Measurements from ENCODE around the gene ERBB2. TPM values are rescaled to one million over a fixed set of nuclear protein-coding genes. Genes with fewer than 3 reads are reported as not detected.
A peak's percentile ranks its signal among the peaks of the same experiment; 100 is the strongest.
"Not testable (repeated sequence)": the region's sequence is repeated elsewhere in the genome, so short reads cannot be mapped to it uniquely, and the experiment has no call there.

The ERBB2 gene
- total and polyA plus RNA-seq, 5 donors from 2014 or later = 0.36 to 5.5 (median 0.67) TPM

DNA sequence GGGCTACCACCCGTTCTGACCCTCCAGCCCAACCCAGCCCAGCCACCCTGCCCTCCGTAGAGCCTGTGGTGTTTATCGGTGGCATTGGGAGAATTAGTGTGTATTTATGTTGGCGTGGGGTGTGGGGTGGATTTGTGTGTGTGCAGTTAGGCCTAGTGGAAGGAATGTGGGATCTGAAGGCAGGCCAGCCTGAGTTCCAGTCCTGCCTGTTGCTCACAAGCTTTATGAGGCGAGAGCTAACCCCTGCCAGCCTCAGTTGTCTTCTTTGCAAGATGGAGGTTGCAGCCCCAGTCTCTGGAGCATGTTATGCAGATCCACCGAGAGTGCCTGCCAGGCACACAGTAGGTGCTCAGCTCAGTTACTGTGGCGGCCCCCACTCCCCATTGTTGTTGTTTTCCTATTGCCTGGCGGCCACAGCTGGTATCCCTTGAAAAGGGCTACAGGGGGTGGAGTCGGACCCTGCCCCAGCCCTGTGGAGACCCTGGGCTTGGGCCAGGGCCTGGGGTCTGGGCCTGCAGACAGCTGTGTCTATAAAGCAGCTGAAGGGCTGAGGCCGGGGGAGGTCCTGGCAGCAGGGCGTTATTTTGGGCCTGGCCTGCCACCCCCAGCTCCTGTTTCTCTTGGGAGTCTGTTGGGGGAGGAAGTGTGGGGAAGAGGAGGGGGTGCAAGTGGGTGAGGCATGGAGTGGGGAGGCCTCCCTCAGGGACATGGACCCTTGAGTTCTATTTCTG is 5.1 kb downstream of the ERBB2 start:
- DNase-seq = no peak
- Mint-ChIP-seq H3K27me3 (peaks cover 29% of the 10 kb centered on the region), H3K4me1 (peaks cover 6 to 55% (median 12%) of the 10 kb centered on the region in 4 donors), H3K27ac (peak overlapping the region in 2 of 3 donors; percentile 11 to 59), H3K36me3 (no peaks in the 10 kb centered on the region), H3K4me3 (no peak overlapping the region), H3K9me3 (peaks cover 0 to 3% (median 0%) of the 10 kb centered on the region in 7 donors)
- Histone ChIP-seq H3K27ac (ENCODE audit: insufficient read depth, low read length, poor library complexity, severe bottlenecking) (no peak overlapping the region), H3K9me3 (ENCODE audit: control insufficient read depth in 2 of 2, low read length in 2 of 2) (no peaks in the 10 kb centered on the region), H3K36me3 (ENCODE audit: control insufficient read depth, insufficient read depth, low read length) (no peaks in the 10 kb centered on the region), H3K4me3 (ENCODE audit: low read depth, low read length) (no peak overlapping the region), H3K4me1 (ENCODE audit: control insufficient read depth, insufficient read depth, low read length, poor library complexity, severe bottlenecking) (peaks cover 23% of the 10 kb centered on the region), H3K27me3 (ENCODE audit: control insufficient read depth, insufficient read depth, low read length) (peaks cover 8% of the 10 kb centered on the region)
- no peak for ATAC-seq (ENCODE audit: low read depth in 2 of 2)

GRCh38 chr17:39705786-39706348 is 6.0 kb downstream of the ERBB2 start:
- Mint-ChIP-seq H3K4me3 (no peak overlapping the region), H3K9me3 (peaks cover 0 to 3% (median 0%) of the 10 kb centered on the region in 7 donors), H3K36me3 (no peaks in the 10 kb centered on the region), H3K27me3 (peaks cover 24% of the 10 kb centered on the region), H3K27ac (peak overlapping the region in 1 of 3 donors; percentile 84), H3K4me1 (peaks cover 6 to 52% (median 12%) of the 10 kb centered on the region in 4 donors)
- no peak for ATAC-seq (ENCODE audit: low read depth in 2 of 2)
- Histone ChIP-seq H3K9me3 (ENCODE audit: control insufficient read depth in 2 of 2, low read length in 2 of 2) (no peaks in the 10 kb centered on the region), H3K4me3 (ENCODE audit: low read depth, low read length) (no peak overlapping the region), H3K27ac (ENCODE audit: insufficient read depth, low read length, poor library complexity, severe bottlenecking) (no peak overlapping the region), H3K27me3 (ENCODE audit: control insufficient read depth, insufficient read depth, low read length) (peaks cover 8% of the 10 kb centered on the region), H3K4me1 (ENCODE audit: control insufficient read depth, insufficient read depth, low read length, poor library complexity, severe bottlenecking) (peaks cover 15% of the 10 kb centered on the region), H3K36me3 (ENCODE audit: control insufficient read depth, insufficient read depth, low read length) (no peaks in the 10 kb centered on the region)
- no peak for DNase-seq

DNA sequence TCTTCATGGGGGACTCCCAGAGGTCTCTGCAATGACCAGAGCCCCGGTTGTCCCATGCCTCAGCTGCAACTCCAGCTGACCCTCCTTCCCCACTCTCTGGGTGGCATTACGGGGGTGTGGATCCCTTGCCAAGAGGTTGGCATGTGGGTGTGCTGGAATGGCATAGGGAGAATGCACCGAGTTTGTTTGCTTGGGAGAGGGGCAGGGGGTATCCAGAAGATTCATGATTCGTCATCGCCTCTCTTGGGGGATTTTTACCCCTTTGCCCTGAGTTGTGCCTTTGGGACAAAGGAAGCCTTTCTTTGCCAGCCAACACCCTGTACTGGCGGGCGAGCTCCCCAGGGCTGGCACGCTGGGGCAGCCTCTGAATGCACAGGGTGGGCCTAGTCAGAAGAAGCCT is 6.5 kb downstream of the ERBB2 start:
- Histone ChIP-seq H3K27me3 (ENCODE audit: control insufficient read depth, insufficient read depth, low read length) (peaks cover 2% of the 10 kb centered on the region), H3K36me3 (ENCODE audit: control insufficient read depth, insufficient read depth, low read length) (no peaks in the 10 kb centered on the region), H3K4me1 (ENCODE audit: control insufficient read depth, insufficient read depth, low read length, poor library complexity, severe bottlenecking) (peaks cover 15% of the 10 kb centered on the region), H3K4me3 (ENCODE audit: low read depth, low read length) (no peak overlapping the region), H3K27ac (ENCODE audit: insufficient read depth, low read length, poor library complexity, severe bottlenecking) (no peak overlapping the region), H3K9me3 (ENCODE audit: control insufficient read depth in 2 of 2, low read length in 2 of 2) (no peaks in the 10 kb centered on the region)
- DNase-seq (no peak), ATAC-seq (ENCODE audit: low read depth in 2 of 2) (no peak)
- H3K27me3 Mint-ChIP-seq = peaks cover 19% of the 10 kb centered on the region
- peak overlapping the region in 2 of 4 donors; percentile 25 to 79 for H3K4me3 Mint-ChIP-seq
- H3K36me3 Mint-ChIP-seq = no peaks in the 10 kb centered on the region
- peaks cover 0 to 2% (median 0%) of the 10 kb centered on the region in 7 donors for H3K9me3 Mint-ChIP-seq
- H3K27ac Mint-ChIP-seq = peak overlapping the region in 1 of 3 donors; percentile 84
- peaks cover 6 to 47% (median 12%) of the 10 kb centered on the region in 4 donors for H3K4me1 Mint-ChIP-seq

GRCh38 chr17:39706921-39707337 is 7.1 kb downstream of the ERBB2 start:
- peak overlapping the region; percentile 25 to 79 (median 64) for H3K4me3 Mint-ChIP-seq
- H3K9me3 ChIP-seq (ENCODE audit: control insufficient read depth in 2 of 2, low read length in 2 of 2) = no peaks in the 10 kb centered on the region

DNA sequence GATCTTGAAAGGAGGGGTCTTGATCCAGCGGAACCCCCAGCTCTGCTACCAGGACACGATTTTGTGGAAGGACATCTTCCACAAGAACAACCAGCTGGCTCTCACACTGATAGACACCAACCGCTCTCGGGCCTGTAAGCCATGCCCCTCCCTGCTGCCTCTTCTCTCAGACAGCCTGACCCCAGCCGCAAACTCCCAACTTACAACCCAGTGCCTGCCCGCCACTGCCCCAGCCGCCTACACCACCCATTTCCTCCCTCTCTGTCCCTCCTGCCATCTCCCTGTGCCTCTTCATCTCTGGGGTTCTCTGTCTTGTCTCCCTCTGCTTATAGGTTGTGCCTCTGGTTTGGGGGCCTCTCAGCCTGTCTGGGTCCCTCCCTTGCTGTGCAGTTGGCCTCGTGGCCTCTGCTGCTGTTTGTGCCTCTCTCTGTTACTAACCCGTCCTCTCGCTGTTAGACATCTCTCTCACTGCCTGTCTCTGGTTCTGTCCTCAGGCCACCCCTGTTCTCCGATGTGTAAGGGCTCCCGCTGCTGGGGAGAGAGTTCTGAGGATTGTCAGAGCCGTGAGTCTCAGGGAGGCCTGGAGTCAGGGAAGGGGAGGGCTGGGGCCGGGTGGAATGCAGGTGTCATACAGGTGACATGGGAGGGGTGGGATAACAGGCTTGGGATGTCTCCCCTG is 9.6 kb downstream of the ERBB2 start:
- no peaks in the 10 kb centered on the region for H3K9me3 Mint-ChIP-seq
- H3K27ac Mint-ChIP-seq = no peak overlapping the region
- no peaks in the 10 kb centered on the region for H3K36me3 Mint-ChIP-seq
- peaks cover 6 to 41% (median 12%) of the 10 kb centered on the region in 4 donors for H3K4me1 Mint-ChIP-seq
- DNase-seq (no peak), ATAC-seq (ENCODE audit: low read depth in 2 of 2) (no peak)
- H3K36me3 ChIP-seq (ENCODE audit: control insufficient read depth, insufficient read depth, low read length) = no peaks in the 10 kb centered on the region
- no peaks in the 10 kb centered on the region for H3K9me3 ChIP-seq (ENCODE audit: control insufficient read depth in 2 of 2, low read length in 2 of 2)
- no peak overlapping the region for H3K27ac ChIP-seq (ENCODE audit: insufficient read depth, low read length, poor library complexity, severe bottlenecking)
- H3K27me3 Mint-ChIP-seq = peaks cover 5% of the 10 kb centered on the region
- H3K4me1 ChIP-seq (ENCODE audit: control insufficient read depth, insufficient read depth, low read length, poor library complexity, severe bottlenecking) = peaks cover 15% of the 10 kb centered on the region
- no peak overlapping the region for H3K4me3 Mint-ChIP-seq
- no peaks in the 10 kb centered on the region for H3K27me3 ChIP-seq (ENCODE audit: control insufficient read depth, insufficient read depth, low read length)
- no peak overlapping the region for H3K4me3 ChIP-seq (ENCODE audit: low read depth, low read length)

More at GRCh38 chr17:39706921-39707337, 7.1 kb downstream of the ERBB2 start:
- no peaks in the 10 kb centered on the region for H3K36me3 ChIP-seq (ENCODE audit: control insufficient read depth, insufficient read depth, low read length)
- ATAC-seq (ENCODE audit: low read depth in 2 of 2) = peak; percentile 72 to 86
- H3K4me1 ChIP-seq (ENCODE audit: control insufficient read depth, insufficient read depth, low read length, poor library complexity, severe bottlenecking) = peaks cover 15% of the 10 kb centered on the region
- DNase-seq = peak in 2 of 3 donors; percentile 38 to 88
- H3K27ac Mint-ChIP-seq = peak overlapping the region; percentile 84 to 95 (median 93)
- H3K4me1 Mint-ChIP-seq = peaks cover 6 to 45% (median 12%) of the 10 kb centered on the region in 4 donors
- no peaks in the 10 kb centered on the region for H3K9me3 Mint-ChIP-seq
- H3K27ac ChIP-seq (ENCODE audit: insufficient read depth, low read length, poor library complexity, severe bottlenecking) = no peak overlapping the region
- H3K27me3 ChIP-seq (ENCODE audit: control insufficient read depth, insufficient read depth, low read length) = no peaks in the 10 kb centered on the region
- peaks cover 15% of the 10 kb centered on the region for H3K27me3 Mint-ChIP-seq
- peak overlapping the region; percentile 30 for H3K4me3 ChIP-seq (ENCODE audit: low read depth, low read length)
- H3K36me3 Mint-ChIP-seq = no peaks in the 10 kb centered on the region

GRCh38 chr17:39709998-39710964 is 10.4 kb downstream of the ERBB2 start:
- Histone ChIP-seq H3K4me1 (ENCODE audit: control insufficient read depth, insufficient read depth, low read length, poor library complexity, severe bottlenecking) (peaks cover 15% of the 10 kb centered on the region), H3K27ac (ENCODE audit: insufficient read depth, low read length, poor library complexity, severe bottlenecking) (no peak overlapping the region), H3K27me3 (ENCODE audit: control insufficient read depth, insufficient read depth, low read length) (no peaks in the 10 kb centered on the region), H3K4me3 (ENCODE audit: low read depth, low read length) (no peak overlapping the region), H3K36me3 (ENCODE audit: control insufficient read depth, insufficient read depth, low read length) (no peaks in the 10 kb centered on the region), H3K9me3 (ENCODE audit: control insufficient read depth in 2 of 2, low read length in 2 of 2) (no peaks in the 10 kb centered on the region)
- Mint-ChIP-seq H3K36me3 (no peaks in the 10 kb centered on the region), H3K4me3 (no peak overlapping the region), H3K27me3 (peaks cover 9% of the 10 kb centered on the region), H3K4me1 (peaks cover 6 to 37% (median 10%) of the 10 kb centered on the region in 4 donors), H3K9me3 (no peaks in the 10 kb centered on the region), H3K27ac (no peak overlapping the region)
- no peak for DNase-seq
- no peak for ATAC-seq (ENCODE audit: low read depth in 2 of 2)

GRCh38 chr17:39711071-39711470 is 11.2 kb downstream of the ERBB2 start:
- H3K4me1 ChIP-seq (ENCODE audit: control insufficient read depth, insufficient read depth, low read length, poor library complexity, severe bottlenecking) = peaks cover 15% of the 10 kb centered on the region
- H3K27ac Mint-ChIP-seq; H3K27me3 Mint-ChIP-seq; H3K9me3 Mint-ChIP-seq; H3K4me3 Mint-ChIP-seq; H3K27ac ChIP-seq (ENCODE audit: insufficient read depth, low read length, poor library complexity, severe bottlenecking); H3K27me3 ChIP-seq (ENCODE audit: control insufficient read depth, insufficient read depth, low read length); H3K9me3 ChIP-seq (ENCODE audit: control insufficient read depth in 2 of 2, low read length in 2 of 2); H3K36me3 ChIP-seq (ENCODE audit: control insufficient read depth, insufficient read depth, low read length); H3K4me3 ChIP-seq (ENCODE audit: low read depth, low read length); DNase-seq; ATAC-seq (ENCODE audit: low read depth in 2 of 2); H3K36me3 Mint-ChIP-seq: not testable (repeated sequence)
- peaks cover 6 to 32% (median 10%) of the 10 kb centered on the region in 4 donors for H3K4me1 Mint-ChIP-seq

All from CD4-positive, CD25-positive, alpha-beta regulatory T cell (primary cell).